Endometrial microvascular endothelial cells (primary cell): ENCODE data around the gene RAB3A. TPM values are rescaled to one million over a fixed set of nuclear protein-coding genes. Genes with fewer than 3 reads are reported as not detected.

Experiments used
- in situ Hi-C: cut with HindIII; loops from 2 replicates; pipeline ENCODE4 v1.10.0; 2017; ENCODE audit warnings: low sequenced_read_pairs, low pct_unique_long_range_greater_than_20kb; ENCODE audit errors: inconsistent ontology term
- total RNA-seq: library from RNA; depleted of rRNA; stranded (reverse); fragments of >200 nt; gene quantifications from one replicate; pipeline ENCODE4 v1.2.3, GENCODE V29; 2015; ENCODE audit errors: inconsistent ontology term

The RAB3A gene, protein sequence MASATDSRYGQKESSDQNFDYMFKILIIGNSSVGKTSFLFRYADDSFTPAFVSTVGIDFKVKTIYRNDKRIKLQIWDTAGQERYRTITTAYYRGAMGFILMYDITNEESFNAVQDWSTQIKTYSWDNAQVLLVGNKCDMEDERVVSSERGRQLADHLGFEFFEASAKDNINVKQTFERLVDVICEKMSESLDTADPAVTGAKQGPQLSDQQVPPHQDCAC
- total RNA-seq = 2.6 TPM

DNA sequence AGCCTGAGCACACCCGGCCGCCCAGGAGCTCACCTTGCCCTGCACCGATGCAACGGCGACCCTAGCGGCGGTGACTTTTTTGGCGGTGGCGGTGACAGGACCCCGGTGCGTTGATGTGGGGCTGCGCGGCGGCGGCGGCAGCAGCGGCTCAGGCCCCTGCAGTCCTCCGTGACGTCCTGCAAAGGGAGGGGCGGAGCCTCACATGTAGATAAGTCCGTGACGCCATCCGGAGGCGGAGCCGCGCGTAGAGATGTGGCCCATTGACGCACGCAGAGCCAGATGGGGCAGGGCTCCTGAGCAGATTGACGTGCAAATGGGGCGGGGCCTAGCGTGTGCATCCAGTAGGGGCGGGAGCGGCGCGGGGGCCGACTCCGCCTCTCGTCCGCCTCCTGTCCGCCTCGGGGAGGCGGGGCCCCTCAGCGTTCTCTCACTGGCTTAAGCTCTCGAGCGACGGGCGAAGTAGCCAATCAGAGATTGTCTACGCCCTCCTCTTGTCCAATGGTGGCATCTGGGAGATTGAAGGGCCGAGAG is at the start of gene RAB3A:
Gene RAB3A, minus strand, starts transcription at position 180 of the 531 bp plus-strand sequence. CDS start 1,302 bp downstream, outside the sequence.
- in situ Hi-C loops = no loop called here

DNA sequence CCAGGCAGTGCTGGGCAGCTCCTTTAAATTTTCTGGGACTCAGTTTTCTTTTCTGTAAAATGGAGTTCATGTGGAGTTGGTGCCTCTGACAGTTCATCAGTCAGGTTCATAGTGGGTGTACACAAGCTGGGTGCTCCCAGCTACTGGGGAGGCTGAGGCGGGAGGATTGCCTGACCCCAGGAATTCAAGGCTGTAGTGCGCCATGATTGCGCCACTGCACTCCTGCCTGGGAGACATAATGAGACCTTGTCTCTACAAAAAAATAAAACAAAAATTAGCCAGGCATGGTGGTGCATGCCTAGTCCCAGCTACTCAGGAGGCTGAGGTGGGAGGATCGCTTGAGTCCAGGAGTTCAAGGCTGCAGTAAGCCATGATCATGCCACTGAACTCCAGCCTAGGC is 49.3 kb upstream of the RAB3A start:
- in situ Hi-C loops = no loop called here

DNA sequence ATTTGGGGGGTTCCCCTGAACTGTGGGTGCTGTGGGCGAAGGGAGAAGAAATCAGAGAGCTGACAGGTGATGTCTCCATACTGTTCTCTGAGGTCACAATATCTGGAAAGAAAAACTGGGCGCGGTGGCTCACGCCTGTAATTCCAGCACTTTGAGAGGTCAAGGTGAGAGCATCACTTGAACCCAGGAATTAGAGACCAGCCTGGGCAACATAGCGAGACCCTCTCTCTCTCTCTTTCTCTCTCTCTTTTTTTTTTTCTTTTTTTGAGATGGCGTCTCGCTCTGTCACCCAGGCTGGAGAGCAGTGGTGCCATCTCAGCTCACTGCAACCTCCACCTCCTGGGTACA is 48.5 kb upstream of the RAB3A start:
- in situ Hi-C loops = no loop called here

DNA sequence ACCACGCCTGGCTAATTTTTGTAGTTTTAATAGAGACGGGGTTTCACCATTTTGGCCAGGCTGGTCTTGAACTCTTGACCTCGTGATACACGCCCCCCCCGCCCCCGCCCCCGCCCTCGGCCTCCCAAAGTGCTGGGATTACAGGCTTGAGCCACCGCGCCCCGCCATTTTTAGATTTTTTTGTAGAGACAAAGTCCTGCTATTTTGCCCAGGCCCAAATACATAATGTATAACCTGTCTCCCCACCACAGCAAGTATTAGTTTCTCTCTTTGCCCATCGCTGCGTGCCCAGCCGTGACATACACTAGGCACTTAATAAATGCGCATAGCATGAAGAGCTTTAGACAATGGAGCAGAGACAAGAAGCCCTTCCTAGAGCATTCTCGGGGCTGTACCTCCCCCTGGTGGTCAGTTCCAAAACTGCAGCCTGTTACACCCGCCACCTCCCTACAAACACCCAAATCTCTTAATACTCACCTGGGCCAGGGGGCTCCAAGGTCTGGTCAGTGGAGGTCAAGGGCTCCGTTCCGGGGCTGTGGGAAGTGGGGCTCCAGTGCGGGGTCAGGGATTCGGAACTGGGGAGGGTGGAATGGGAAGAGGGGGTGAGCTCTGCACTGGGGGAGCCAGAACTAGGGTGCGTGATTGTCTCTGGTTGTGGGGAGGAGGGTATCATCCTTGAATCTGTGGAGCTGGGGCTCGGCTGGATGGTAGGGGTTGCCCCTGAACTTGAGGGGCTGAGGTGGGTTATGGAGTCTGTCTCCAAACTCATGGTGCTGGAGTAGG is 47.9 kb upstream of the RAB3A start:
- in situ Hi-C loops = no loop called here

DNA sequence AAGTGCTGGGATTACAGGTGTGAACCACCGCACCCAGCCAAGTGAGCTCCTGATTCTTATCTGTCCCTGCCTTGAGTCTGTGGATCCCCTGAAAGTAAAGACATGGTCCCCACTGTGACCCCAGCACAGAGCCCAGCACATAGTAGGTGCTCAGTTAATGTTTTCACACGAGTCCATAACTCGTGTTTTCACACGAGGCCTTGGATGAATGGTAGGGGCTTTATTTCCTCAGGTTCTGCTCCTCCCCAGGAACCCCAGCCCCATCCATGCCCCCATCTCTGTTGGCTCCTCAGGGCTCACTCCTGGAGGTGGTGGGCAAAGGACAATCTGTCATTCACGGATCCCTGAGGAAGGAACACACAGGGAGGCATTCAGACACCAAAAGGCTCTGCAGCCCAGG is 46.0 kb upstream of the RAB3A start:
- in situ Hi-C loops = no loop called here

DNA sequence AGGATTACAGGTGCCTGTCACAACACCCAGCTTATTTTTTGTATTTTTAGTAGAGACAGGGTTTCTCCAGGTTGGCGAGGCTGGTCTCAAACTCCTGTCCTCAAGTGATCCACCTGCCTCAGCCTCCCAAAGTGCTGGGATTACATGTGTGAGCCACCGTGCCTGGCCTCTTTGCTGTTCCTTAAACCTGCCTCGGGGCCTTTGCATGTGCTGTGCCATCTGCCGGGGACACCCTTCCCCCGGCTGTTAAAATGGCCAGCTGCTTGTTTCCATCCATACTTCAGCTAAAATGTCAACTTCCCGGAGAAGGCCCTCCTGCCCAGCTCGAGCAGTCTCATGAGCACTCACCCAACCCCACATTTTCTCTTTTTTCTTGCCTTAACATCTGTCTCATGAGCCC is 41.5 kb upstream of the RAB3A start:
- in situ Hi-C loops = no loop called here

DNA sequence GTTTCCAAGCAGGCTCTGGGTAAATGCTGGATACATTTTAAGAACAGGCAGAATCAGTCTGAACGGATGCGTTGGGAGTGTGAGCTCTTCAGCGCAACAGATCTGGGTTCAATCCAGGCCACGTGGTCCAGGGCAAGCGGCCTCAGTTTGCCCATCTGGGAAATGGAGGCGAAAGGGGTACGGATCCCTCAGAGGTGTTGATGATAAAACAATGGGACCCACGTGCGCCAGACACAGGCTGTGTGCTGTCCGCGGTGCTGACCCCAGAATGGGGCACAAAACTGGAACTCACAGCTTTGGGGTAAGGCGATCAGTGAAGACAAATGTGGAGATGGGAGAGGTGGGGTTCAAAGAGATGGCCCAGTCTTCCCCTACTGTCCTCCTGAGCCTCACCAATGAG is 35.5 kb upstream of the RAB3A start:
- in situ Hi-C loops = no loop called here

DNA sequence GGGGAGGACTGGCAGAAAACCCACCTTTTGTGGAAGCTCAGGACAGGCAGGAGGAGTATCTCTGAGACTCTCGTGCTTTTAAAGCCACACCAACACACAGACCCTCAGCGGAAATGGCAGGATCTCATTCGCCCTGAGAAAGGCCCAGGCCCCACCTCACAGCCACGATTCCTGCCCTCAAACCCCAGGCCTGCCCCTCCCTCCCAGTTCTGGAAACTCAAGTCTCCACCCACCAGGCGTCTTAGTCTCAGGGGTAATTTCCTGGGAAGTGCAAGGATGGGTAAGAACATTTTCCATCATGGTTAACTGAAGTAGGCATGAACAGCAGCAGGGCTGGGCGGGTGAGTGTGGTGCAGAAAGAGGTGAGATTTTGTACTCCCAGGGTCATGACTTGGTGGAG is 30.4 kb upstream of the RAB3A start:
- in situ Hi-C loops = no loop called here

DNA sequence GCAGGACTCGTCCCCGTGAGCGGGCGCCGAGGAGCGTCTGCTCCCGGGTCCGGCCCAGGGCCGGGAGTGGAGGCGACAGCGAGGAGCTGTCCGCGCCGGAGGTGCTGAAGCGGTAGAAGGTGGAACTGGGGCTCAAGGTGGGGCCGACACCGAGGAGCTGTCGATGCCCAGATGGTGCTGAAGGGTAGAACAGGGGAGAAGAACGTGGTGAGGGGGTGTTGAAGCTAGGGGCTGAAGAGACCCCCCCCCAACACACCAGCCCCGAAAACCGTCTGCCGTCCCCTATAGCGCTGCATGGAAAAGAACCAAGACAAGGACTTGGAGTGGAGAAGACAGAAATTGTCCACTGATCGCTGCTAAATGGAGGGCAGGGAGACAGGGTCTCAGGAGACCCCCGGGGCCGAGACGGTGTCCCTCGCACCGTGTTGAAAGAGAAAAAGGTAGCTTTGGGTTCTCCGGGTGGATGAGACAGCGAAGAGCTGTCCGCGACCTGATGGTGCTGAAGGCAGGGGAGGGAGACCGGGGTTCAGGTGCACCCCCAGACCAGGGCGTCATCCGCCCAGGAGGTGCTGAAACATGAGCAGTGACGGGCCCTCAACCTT is 29.5 kb upstream of the RAB3A start:
- in situ Hi-C loops = no loop called here

DNA sequence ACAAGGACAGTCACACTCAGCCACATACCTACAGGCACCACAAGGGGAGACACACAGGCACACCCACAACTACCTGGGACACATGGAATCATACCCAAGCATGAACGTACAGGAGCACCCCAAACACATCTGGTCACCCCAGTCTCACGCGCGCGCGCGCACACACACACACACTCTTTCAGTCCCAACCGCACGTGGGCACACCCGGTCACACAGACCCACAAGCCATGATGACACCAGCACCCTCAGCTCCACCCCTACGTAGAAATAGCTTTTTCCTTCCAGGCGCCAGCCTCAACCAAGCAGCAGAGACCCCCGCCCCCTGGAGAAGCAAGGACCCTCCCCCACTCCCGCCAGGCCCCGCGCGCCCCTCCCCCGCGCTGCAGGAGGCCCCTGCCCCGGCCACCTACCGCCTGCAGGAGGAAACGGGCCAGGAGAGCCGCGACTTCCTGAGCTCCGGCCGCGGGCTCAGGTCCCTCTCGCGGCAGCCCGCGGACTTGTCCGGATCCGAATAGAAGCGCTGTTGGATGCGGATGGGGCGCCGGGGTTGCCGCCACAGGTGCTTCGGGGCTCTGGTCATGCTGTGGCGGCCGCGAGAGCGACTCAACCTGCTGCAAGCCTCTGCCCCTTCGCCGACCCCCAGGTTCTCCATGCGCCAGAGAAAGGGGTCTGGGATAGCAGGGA is 28.8 kb upstream of the RAB3A start:
- in situ Hi-C loops = no loop called here

DNA sequence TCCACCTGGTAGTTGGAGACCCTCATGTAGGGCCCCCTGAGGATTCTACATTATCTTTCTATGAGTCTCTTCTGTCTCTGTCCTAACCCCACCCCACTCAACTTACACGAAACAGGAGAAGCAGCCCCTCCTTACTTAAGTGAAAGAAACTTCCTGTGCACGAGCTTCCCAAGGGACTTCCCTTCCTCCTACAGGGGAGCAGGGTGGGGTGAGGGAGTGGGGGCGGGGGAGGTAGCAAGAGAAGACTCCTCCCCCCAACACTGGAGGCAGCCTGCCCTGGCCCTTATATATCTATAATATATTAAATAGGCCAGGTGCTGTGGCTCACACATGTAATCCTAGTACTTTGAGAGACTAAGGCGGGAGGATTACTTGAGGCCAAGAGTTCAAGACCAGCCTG is 27.9 kb upstream of the RAB3A start:
- in situ Hi-C loops = no loop called here

DNA sequence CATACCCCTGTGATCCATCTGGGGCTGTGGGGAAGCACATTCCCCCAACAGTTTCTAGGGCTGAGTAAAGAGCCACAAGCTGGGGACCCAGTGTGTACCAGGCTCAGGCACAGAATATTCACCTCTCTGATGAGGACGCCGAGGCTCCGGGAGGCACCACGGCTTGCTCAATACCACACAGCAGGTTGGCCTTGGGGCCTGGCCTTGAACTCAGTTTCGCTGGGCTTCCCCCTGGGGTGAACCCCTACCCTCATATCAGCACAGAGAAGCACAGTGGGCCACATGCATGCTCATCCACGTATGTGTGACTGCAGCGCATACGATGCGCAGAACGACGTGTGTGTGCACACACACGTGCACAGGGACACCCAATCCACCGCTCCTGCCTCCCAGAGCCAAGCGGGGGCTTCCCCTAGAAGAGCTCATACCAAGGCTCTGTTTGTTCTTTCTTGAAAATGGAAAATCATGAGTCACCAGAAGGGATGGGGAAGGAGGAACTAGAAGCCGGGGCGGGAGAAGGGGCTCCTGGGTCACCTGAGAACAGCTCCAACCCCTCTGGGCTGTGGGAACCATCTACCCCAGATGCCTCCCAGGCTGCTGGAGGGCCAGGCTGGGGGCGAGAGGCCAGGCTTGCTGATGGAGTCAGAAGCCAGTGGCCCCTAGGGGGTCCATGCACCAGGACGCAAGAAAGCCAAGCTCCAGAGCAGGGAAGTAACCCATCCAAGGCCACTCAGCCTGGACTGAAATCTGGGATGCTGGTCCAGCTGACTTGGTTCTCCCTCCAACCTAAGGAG is 27.3 kb upstream of the RAB3A start:
- in situ Hi-C loops = no loop called here

DNA sequence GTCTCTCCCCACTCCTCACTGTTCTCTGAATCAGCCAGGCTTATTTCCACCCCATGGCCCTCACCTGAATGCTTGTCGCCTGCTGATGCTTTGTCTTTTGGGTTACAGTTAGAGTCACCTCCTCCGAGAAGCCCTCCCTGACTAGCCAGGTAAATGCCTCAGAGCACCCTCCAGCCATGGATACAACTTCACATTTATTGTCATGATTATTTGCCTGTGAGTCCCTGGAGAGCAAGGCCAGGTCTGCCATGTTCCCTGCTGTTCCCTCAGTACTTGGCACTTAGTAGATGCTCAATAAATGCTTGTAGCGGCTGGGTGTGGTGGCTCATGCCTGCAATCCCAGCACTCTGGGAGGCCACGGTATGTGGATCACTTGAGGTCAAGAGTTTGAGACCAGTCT is 26.1 kb upstream of the RAB3A start:
- in situ Hi-C loops = no loop called here

DNA sequence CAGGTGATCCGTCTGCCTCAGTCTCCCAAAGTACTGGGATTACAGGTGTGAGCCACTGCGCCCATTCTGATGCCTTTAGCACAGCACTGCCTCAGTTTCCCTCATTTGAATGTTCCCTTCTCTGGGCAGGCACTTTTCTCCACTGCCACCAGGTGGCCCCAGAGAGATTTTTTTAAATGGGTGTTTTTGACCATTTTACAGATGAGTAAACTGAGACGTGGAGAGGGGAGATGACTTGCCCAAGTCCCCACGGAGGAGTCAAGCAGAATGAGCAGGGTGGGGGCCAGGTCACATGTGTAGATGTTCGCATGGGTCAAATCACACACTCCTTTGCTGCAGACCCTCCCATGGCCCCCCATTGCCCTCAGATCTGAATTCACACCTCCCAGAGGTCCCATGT is 25.6 kb upstream of the RAB3A start:
- in situ Hi-C loops = no loop called here

DNA sequence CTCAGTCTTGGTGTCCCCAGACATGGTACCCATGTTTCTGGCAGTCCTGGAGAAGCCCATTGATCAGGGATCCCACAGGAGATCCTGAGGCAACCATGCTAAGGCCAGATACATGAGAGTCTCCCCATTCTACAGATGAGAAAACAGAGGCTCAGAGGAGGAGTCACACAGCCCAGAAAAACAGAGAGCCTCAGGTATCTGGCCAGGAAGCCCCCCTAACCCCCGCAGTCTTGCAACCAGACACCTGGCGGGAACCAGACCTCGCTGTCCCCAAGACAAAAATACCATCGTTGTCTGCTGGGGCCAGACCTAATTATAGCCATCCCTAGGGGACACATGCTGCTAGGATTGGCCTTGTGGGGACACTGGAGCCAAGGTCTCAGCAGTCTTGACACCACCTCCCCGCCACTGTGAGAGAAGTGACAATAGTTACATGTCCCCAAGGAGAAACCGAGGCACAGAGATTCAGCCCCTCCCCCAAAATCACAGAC is 24.0 kb upstream of the RAB3A start:
- in situ Hi-C loops = no loop called here

DNA sequence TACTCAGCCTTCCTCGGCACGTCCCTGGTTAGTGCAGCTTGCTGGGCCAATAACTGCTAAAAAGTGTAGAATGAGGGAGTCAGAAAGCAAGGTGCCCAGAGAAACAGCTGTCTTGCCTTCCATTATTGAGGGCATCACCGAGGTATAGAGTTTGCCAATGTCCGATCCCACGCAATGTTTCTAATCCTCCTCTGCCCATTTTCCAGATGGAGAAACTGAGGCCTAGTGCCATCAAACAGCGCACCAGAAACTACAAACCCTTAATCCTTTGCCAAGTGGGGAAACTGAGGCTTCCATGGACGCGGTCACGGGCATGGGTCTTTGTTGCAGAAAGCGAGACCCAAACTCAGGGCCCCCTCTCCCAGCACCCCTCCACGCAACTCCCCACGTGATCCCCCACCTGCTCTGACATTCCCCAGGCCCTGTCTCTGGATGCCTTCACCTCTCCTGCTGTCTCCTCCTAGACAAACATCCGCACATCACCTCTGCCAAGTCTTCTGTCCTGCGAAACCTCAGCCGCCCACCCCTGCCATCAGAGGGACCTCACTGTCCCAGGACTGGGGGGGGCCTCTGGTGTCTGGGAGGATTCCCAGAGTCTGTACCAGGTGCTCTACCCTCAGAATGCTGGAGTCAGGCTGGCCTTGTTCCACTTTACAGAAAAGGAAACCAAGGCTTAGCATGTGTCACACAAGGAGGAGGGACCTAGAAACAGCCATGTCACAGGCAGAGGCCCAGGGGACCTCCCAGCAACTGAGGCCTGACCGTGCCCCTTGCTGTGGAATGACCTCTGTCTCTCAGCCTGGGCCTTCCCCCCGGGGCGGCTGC is 23.3 kb upstream of the RAB3A start:
- in situ Hi-C loops = no loop called here

DNA sequence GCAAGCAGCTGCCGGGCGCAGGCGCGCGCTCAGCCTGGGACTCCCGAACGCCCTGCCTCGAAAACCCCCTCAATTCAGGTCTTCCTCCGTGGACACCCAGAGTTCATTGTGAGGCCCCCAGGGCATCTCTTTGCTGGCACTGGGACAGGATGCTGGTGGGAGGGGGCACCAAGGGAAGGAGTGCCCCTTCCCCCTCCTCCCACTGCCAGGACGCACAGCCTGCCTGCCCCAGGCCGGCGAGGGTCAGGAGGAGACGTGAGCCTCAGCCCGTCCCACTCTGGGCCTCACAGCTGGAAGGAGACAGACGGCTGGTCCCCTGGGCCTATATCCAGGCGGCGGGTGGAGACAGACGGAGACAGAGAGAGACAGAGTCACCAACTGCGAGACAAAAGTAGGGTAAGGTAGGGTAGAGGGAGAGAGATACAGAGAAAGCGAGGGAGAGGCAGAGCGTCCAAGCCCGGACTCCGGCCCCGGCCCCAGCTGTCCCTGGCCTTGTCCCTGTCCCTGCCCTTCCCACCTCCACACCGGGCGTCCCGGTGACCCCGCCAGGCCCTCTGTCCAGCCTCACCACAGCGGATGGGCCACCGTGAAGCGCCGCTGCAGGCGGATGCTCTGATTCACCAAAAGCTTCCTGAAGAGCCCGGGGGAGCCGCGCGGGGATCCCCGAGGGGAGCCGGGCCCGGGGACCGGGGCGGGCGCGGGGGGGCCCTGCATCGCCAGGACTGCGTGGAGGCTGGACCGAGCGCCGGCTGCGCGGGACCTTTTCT is 22.0 kb upstream of the RAB3A start, which contains the start of gene PDE4C:
Gene PDE4C, minus strand, starts transcription at position 737 of the 767 bp plus-strand sequence. Its CDS starts 23 bp downstream, at position 714.
- in situ Hi-C loops = no loop called here
